Loucy (cell line): ENCODE results near the gene TOP2A.

ENCODE experiments used
- H2AFZ ChIP-seq: fragments of 200-600 bp; sonication (generic); 2 replicates; pipeline ENCODE4 v1.6.0; 2016; ENCODE audit warnings: antibody characterized with exemption, mild to moderate bottlenecking, low read length, moderate library complexity
- H3F3A ChIP-seq: fragments of 200-600 bp; 2 replicates; pipeline ENCODE4 v1.6.0; 2016; ENCODE audit warnings: antibody characterized with exemption, low read depth, mild to moderate bottlenecking
- H3K27me3 ChIP-seq: fragments of 200-600 bp; sonication (generic); 2 replicates; pipeline ENCODE4 v1.6.1; 2014; ENCODE audit warnings: low read length, mild to moderate bottlenecking; ENCODE audit not compliant: insufficient read depth, poor library complexity, severe bottlenecking
- H3K36me3 ChIP-seq: fragments of 200-600 bp; sonication (generic); 2 replicates; pipeline ENCODE4 v1.6.1; 2016; ENCODE audit warnings: low read length; ENCODE audit not compliant: insufficient read depth
- H3K4me1 ChIP-seq: fragments of 200-600 bp; sonication (generic); 2 replicates; pipeline ENCODE4 v1.5.1; 2014; ENCODE audit warnings: low read length, mild to moderate bottlenecking; ENCODE audit not compliant: insufficient read depth, poor library complexity, severe bottlenecking
- H3K4me2 ChIP-seq: fragments of 200-600 bp; sonication (generic); 2 replicates; pipeline ENCODE4 v1.6.0; 2014; ENCODE audit warnings: antibody characterized with exemption, low read length, low read depth, mild to moderate bottlenecking; ENCODE audit not compliant: poor library complexity, severe bottlenecking
- H3K4me3 ChIP-seq: fragments of 200-600 bp; sonication (generic); 2 replicates; pipeline ENCODE4 v1.5.1; 2014; ENCODE audit warnings: low read length, mild to moderate bottlenecking, mixed read lengths; ENCODE audit not compliant: poor library complexity, severe bottlenecking
- H3K79me2 ChIP-seq: fragments of 200-600 bp; sonication (generic); 2 replicates; pipeline ENCODE4 v1.6.1; 2014; ENCODE audit warnings: low read length; ENCODE audit not compliant: insufficient read depth
- H3K9ac ChIP-seq: fragments of 200-600 bp; sonication (generic); 2 replicates; pipeline ENCODE4 v1.6.0; 2014; ENCODE audit warnings: mild to moderate bottlenecking, low read depth, low read length, moderate library complexity; ENCODE audit not compliant: poor library complexity, severe bottlenecking
- H3K9me2 ChIP-seq: fragments of 200-600 bp; sonication (generic); replicated peaks from 2 replicates; pipeline ENCODE4 v1.6.1; 2016; ENCODE audit warnings: low read depth, low read length, mixed read lengths
- H3K9me3 ChIP-seq: fragments of 200-600 bp; sonication (generic); 2 replicates; pipeline ENCODE4 v1.6.1; 2014; ENCODE audit warnings: mild to moderate bottlenecking, antibody characterized with exemption, low read length, low read depth; ENCODE audit not compliant: insufficient read depth
- H4K20me1 ChIP-seq: fragments of 200-600 bp; sonication (generic); 2 replicates; pipeline ENCODE4 v1.6.0; 2014; ENCODE audit warnings: antibody characterized with exemption, low read length, mild to moderate bottlenecking; ENCODE audit not compliant: insufficient read depth, poor library complexity, severe bottlenecking
- EZH2phosphoT487 ChIP-seq: fragments of 200-600 bp; IDR thresholded peaks from 2 replicates; pipeline ENCODE4 v1.6.1; 2018; ENCODE audit warnings: antibody characterized with exemption, mild to moderate bottlenecking, moderate library complexity, borderline replicate concordance
- TF ChIP-seq, protein P1 (sequence below): fragments of 200-600 bp; sonication (generic); conservative IDR thresholded peaks from 2 replicates; pipeline ENCODE4 v1.5.1; 2014; ENCODE audit warnings: mild to moderate bottlenecking, antibody characterized with exemption, low read length

Gene TOP2A

DNA sequence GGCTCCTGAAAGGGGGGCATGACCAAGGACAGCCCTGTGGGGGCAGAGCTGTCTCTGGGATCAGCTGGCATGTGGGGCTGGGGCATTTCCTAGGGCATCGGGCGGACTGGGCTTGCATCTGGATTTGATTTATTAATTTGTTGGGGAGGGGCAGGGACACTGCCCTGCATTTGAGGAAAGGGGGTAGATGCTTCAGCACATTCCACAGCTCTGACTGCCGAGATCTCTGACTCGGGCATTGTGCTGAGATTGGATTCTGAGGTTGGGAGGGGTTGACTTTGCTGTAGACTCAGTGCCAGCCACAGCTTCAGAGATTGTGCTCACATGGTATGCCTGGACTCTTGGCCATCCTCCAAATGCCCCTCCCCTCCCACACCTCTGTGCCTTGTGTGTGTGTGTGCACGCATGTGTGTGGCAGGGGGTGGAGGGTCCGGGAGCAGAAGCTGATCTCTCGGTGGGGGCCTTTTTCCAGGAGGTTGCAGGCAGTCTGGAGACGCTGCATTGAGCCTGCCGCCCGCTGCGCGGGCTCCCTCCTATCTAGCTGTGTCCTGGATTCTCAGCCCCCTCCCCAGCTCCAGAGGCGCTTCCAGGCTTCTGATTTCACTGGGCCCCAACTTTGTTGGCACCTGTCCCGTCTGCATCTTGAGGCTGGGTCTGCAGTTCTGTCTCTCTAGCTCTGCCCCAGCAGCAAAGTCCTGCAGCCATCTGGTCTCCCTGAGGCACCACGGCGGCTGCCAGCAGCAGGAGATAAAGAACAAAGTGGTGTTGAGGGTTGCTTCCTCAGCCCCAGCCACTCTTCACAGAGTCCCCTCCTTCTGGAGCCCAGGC lies 40.5 kb upstream of the TOP2A start:
- no peaks in the 10 kb centered on the region for H3K79me2 ChIP-seq
- no peaks in the 10 kb centered on the region for H3F3A ChIP-seq
- H3K9me2 ChIP-seq: no peaks in the 10 kb centered on the region
- no peak overlapping the region for H3K4me3 ChIP-seq
- H3K4me2 ChIP-seq: no peak overlapping the region
- H3K4me1 ChIP-seq: no peaks in the 10 kb centered on the region
- no peak overlapping the region for H2AFZ ChIP-seq
- no peak for TF ChIP-seq EZH2phosphoT487
- TF ChIP-seq, protein P1, sequence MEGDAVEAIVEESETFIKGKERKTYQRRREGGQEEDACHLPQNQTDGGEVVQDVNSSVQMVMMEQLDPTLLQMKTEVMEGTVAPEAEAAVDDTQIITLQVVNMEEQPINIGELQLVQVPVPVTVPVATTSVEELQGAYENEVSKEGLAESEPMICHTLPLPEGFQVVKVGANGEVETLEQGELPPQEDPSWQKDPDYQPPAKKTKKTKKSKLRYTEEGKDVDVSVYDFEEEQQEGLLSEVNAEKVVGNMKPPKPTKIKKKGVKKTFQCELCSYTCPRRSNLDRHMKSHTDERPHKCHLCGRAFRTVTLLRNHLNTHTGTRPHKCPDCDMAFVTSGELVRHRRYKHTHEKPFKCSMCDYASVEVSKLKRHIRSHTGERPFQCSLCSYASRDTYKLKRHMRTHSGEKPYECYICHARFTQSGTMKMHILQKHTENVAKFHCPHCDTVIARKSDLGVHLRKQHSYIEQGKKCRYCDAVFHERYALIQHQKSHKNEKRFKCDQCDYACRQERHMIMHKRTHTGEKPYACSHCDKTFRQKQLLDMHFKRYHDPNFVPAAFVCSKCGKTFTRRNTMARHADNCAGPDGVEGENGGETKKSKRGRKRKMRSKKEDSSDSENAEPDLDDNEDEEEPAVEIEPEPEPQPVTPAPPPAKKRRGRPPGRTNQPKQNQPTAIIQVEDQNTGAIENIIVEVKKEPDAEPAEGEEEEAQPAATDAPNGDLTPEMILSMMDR: no peak
- no peaks in the 10 kb centered on the region for H3K36me3 ChIP-seq
- H4K20me1 ChIP-seq: no peaks in the 10 kb centered on the region
- H3K9me3 ChIP-seq: no peaks in the 10 kb centered on the region
- H3K27me3 ChIP-seq: no peaks in the 10 kb centered on the region
- H3K9ac ChIP-seq: no peak overlapping the region

DNA sequence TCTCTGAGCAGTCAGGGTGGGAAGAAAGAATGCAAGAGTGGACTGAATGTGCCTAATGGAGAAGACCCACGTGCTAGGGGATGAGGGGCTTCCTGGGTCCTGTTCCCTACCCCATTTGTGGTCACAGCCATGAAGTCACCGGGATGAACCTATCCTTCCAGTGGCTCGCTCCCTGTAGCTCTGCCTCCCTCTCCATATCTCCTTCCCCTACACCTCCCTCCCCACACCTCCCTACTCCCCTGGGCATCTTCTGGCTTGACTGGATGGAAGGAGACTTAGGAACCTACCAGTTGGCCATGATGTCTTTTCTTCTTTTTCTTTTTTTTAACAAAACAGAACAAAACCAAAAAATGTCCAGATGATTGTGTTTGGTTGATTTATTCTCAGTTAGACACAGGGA lies 39.7 kb upstream of the TOP2A start:
- Histone ChIP-seq H3K9me2 (no peaks in the 10 kb centered on the region), H3K27me3 (no peaks in the 10 kb centered on the region), H3K36me3 (no peaks in the 10 kb centered on the region), H3K4me2 (no peak overlapping the region), H3K4me3 (no peak overlapping the region), H2AFZ (no peak overlapping the region), H3K79me2 (no peaks in the 10 kb centered on the region), H3K9me3 (no peaks in the 10 kb centered on the region), H3K4me1 (no peaks in the 10 kb centered on the region), H4K20me1 (no peaks in the 10 kb centered on the region), H3K9ac (no peak overlapping the region), H3F3A (no peaks in the 10 kb centered on the region)
- TF ChIP-seq, protein P1: no peak
- TF ChIP-seq EZH2phosphoT487: no peak

DNA sequence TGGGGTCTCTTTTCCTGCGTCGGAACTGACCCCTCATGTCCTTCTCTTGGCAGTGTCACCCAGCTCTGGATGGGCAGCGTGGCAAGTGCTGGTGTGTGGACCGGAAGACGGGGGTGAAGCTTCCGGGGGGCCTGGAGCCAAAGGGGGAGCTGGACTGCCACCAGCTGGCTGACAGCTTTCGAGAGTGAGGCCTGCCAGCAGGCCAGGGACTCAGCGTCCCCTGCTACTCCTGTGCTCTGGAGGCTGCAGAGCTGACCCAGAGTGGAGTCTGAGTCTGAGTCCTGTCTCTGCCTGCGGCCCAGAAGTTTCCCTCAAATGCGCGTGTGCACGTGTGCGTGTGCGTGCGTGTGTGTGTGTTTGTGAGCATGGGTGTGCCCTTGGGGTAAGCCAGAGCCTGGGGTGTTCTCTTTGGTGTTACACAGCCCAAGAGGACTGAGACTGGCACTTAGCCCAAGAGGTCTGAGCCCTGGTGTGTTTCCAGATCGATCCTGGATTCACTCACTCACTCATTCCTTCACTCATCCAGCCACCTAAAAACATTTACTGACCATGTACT lies 38.8 kb upstream of the TOP2A start:
- no peaks in the 10 kb centered on the region for H3K9me2 ChIP-seq
- H3K79me2 ChIP-seq: no peaks in the 10 kb centered on the region
- no peaks in the 10 kb centered on the region for H3K9me3 ChIP-seq
- H3K27me3 ChIP-seq: no peaks in the 10 kb centered on the region
- no peaks in the 10 kb centered on the region for H4K20me1 ChIP-seq
- no peak for TF ChIP-seq EZH2phosphoT487
- TF ChIP-seq, protein P1: no peak
- H3F3A ChIP-seq: no peaks in the 10 kb centered on the region
- no peak overlapping the region for H2AFZ ChIP-seq
- H3K9ac ChIP-seq: no peak overlapping the region
- H3K4me1 ChIP-seq: no peaks in the 10 kb centered on the region
- H3K36me3 ChIP-seq: no peaks in the 10 kb centered on the region
- H3K4me3 ChIP-seq: no peak overlapping the region
- no peak overlapping the region for H3K4me2 ChIP-seq
